HG03095 (cell line): ENCODE measurements around the gene STX4.

Source experiments
- ATAC-seq: cut with Tn5 transposase; IDR thresholded peaks from one replicate; pipeline ENCODE4 v1.9.1; 2021; ENCODE audit warnings: moderate library complexity; ENCODE audit not compliant: unreplicated experiment

The STX4 gene

DNA sequence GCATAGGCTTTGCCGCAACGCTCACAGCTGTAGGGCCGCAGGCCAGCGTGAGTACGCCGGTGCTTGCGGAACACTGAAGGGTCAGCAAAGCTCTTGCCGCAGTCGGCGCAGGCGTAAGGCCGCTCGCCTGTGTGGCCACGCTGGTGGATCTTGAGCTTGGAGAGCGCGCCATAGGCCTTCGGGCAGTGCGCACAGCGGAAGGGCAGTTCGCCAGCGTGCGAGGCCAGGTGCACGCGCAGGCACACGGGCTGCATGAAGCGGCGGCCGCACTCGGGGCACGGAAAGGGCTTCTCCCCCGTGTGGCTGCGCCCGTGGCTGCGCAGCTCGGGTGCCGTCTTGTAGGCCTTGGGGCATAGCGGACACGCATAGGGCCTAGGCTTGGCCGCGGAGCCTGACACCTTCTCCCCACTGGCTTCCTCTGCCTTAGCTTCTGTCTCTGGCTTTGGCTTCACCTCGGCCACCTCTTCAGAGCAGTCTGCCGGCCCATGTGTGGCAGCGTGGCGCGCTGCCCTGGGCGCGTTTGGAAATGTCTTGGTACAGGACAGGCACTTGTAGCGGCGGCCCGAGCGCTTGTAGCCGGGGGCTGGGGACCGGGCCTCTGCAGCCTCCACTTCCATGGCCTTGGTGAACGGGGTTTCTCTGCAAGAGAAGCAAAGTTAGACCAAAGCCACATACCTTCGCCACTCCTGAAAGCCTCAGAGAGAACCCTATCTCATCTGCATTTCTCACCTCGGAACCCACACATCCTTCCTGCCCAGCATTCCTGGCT is 30.7 kb downstream of the STX4 start:
- no peak for ATAC-seq

DNA sequence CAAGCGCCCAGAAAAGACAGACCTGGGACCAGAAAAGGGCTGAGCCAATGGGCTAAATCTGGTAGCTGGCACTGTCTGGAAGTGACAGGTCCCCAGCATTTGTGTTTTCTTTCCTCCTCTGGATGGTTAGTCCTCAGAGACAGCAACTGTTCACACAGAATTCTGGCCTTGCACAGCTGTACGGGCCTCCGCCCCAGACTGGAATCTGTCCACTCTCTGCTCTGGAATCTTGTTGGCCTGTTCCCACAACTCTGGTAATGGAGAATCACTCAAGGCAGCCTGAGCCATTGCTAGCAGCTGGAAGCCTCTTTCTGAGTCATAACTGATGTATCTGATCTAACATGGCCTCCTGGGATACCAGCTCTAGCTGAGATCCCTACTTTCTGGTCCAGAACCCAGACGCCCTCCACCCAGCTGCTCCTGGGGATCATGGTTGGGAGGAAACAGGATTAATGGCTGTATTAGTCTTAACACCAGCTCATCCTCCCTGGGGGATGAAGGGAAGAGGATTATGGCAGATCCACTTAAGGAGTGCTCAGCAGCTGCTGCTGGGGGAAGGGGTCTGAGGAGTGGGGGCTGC is 31.6 kb downstream of the STX4 start:
- ATAC-seq, result no peak

DNA sequence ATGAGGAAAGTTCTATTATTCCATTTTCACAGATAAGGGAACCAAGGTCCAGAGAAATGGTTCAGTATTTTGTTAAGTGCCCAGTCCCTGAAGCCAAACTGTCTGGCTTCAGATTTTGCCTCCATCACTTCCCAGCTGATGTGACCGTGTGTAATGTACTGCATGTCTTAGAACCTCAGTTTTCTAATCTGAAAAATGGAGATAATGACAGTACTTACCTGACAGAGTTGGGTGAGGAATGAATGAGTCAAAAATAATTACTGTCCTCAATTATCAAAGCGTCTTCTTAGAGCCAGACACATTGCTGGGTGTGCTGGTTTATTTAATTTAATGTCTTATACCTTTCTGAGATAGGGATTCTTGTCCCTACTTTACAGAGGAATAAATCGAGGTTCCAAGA is 34.0 kb downstream of the STX4 start:
- no peak for ATAC-seq

- ATAC-seq, result no peak
Measured at GRCh38 chr16:31071861-31072260, 38.5 kb downstream of the STX4 start.

GRCh38 chr16:31072540-31073141 is 39.3 kb downstream of the STX4 start:
- ATAC-seq, result no peak

DNA sequence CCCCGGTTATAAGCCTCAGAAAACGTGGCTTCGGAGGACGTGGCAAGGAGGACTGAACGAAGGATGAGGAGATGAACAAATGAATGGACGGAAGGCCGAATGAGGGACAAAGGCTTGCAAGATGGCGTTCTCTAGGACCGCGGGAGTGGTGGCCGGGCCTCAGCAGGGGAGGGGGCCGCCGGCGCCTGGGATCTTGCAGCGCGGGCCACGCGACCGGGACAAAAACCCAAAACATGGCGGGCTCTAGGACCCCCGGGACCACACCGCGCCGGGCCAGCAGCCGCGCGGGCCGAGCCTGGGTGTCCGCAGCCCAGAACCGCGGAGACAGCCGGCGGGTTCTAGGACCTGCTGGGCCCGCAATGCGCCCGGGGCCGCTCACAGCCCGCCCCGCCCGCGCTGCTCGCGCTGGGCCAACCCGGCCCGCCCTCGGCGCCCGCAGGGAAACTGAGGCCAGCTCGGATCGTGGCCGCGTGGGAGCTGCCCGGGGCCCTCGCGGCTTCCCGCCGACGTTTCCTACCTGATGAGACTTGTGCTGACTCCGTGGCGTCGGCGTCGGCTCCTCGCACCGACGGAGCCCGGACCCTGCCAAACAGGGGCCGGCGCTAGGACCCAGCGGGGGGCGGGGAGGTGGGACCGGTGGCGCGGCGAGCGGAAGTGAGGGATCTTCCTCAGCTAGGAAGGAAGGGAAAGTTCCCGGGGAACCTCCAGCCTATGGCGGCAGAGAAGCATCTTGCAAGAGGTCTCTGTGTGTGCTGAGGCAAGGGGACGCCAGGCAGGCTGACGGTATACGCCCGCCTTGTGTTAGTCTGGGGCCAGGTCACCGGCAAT is 40.0 kb downstream of the STX4 start:
- peak; percentile 39 for ATAC-seq

- peak; percentile 63 for ATAC-seq
Measured at GRCh38 chr16:31073970-31074813, 40.8 kb downstream of the STX4 start, which contains the start of the genes ZNF646 and ZNF668. ZNF646 (plus strand) TSS chr16:31074422; CDS start chr16:31076325, 1,903 bp downstream. ZNF668 (minus strand) TSS chr16:31074240; CDS start chr16:31064459, 9,781 bp downstream.

- ATAC-seq, result no peak
Measured at GRCh38 chr16:31074814-31075183, 41.4 kb downstream of the STX4 start.

GRCh38 chr16:31076319-31076718 is 43.0 kb downstream of the STX4 start:
- no peak for ATAC-seq

DNA sequence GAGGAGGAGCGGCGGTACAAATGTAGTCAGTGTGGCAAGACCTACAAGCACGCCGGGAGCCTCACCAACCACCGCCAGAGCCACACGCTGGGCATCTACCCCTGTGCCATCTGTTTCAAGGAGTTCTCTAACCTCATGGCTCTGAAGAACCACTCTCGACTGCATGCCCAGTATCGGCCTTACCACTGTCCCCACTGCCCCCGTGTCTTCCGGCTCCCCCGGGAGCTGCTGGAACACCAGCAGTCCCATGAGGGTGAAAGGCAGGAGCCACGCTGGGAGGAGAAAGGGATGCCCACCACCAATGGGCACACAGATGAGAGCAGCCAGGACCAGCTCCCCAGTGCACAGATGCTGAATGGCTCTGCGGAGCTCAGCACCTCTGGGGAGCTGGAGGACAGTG is 43.7 kb downstream of the STX4 start:
- no peak for ATAC-seq

DNA sequence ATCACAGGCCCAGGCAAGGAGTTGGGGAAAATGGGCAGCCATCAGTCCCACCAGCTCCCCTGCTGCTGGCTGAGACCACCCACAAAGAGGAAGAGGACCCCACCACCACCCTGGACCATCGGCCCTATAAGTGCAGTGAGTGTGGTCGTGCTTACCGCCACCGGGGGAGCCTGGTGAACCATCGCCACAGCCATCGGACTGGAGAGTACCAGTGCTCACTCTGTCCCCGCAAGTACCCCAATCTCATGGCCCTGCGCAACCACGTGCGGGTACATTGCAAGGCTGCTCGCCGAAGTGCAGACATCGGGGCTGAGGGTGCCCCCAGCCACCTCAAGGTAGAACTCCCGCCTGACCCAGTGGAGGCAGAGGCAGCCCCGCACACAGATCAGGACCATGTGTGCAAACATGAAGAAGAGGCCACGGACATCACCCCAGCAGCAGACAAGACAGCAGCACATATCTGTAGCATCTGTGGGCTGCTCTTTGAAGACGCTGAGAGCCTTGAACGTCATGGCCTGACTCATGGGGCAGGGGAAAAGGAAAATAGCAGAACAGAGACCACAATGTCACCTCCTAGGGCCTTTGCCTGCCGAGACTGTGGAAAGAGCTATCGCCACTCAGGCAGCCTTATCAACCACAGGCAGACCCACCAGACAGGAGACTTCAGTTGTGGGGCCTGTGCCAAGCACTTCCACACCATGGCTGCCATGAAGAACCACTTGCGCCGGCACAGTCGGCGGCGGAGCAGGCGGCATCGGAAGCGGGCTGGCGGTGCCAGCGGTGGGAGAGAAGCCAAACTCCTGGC is 44.4 kb downstream of the STX4 start:
- no peak for ATAC-seq

DNA sequence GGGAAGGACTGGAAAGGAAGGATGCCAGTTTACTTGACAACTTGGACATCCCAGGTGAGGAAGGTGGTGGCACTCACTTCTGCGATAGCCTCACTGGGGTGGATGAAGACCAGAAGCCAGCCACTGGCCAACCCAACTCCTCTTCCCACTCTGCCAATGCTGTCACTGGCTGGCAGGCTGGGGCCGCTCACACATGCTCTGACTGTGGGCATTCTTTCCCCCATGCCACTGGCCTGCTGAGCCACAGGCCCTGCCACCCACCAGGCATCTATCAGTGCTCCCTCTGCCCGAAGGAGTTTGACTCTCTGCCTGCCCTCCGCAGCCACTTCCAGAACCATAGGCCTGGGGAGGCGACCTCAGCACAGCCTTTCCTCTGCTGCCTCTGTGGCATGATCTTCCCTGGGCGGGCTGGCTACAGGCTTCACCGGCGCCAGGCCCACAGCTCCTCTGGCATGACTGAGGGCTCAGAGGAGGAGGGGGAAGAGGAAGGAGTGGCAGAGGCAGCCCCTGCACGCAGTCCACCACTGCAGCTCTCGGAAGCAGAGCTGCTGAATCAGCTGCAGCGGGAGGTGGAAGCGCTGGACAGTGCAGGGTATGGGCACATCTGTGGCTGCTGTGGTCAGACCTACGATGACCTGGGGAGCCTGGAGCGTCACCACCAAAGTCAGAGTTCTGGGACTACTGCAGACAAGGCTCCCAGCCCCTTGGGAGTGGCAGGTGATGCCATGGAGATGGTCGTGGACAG is 45.4 kb downstream of the STX4 start:
- no peak for ATAC-seq

- ATAC-seq, result no peak
Measured at GRCh38 chr16:31079342-31079944, 46.1 kb downstream of the STX4 start.

- no peak for ATAC-seq
Measured at GRCh38 chr16:31080035-31080629, 46.8 kb downstream of the STX4 start.

GRCh38 chr16:31080756-31081419 is 47.5 kb downstream of the STX4 start:
- ATAC-seq, result no peak

- no peak for ATAC-seq
Measured at GRCh38 chr16:31081428-31082351, 48.3 kb downstream of the STX4 start.
